K562 (cell line): ENCODE data around the gene DCAF15. TPM values are rescaled to one million over a fixed set of nuclear protein-coding genes. Genes with fewer than 3 reads are reported as not detected.

Experiments
- ATAC-seq: fragments of 200-7000 bp; cut with Tn5 transposase; 3 replicates; pipeline ENCODE4 v1.9.1; 2020; ENCODE audit warnings: moderate library complexity
- BruUV-seq: library from RNA; stranded (reverse); fragments of 400-500 nt; replicated peaks from 2 replicates; lab custom pipeline; 2021; lab: Mats Ljungman, UMichigan
- CTCF ChIA-PET: fragments of 300-600 bp; formaldehyde crosslinking; extraction: SDS; loops from one replicate; lab custom pipeline; 2021; ENCODE audit warnings: low intra/inter-chr PET ratio; lab: Yijun Ruan, JAX
- POLR2A ChIA-PET: fragments of 300-600, 350-650 bp; sonication (Branson Sonifier 250); formaldehyde crosslinking; extraction: SDS; loops from one replicate; lab custom pipeline; 2021; ENCODE audit warnings: antibody characterized with exemption, inconsistent platforms; lab: Yijun Ruan, JAX
- DNase-seq, 4 experiments: peaks; one replicate each; pipeline versions ENCODE4 v3.0.0 to v3.0.0-alpha.2; 2011 to 2018; ENCODE audit warnings: low spot score in 3 of 4, mixed read lengths in 3 of 4; ENCODE audit errors: extremely low read depth in 1 of 4
- FAIRE-seq: peaks from 2 replicates; lab custom pipeline; 2011; peaks lifted over from hg19 to GRCh38; lab: Jason Lieb, UNC
- H2AFZ ChIP-seq: 2 replicates; pipeline ENCODE4 v1.6.0; 2011; ENCODE audit warnings: low read depth, low read length, control low read depth, inconsistent platforms
- H3K27ac ChIP-seq: fragments of 200-600 bp; 3 replicates; pipeline ENCODE4 v1.8.0; 2011; ENCODE audit warnings: low read depth, mild to moderate bottlenecking, control low read depth, inconsistent platforms, low read length, moderate library complexity, mixed read lengths; ENCODE audit errors: extremely low read depth
- H3K27me3 ChIP-seq, 2 experiments: fragments of 300-600 bp in 1 of 2; 2 replicates in 1 of 2; 3 replicates in 1 of 2; pipeline versions ENCODE4 v1.6.0 to v1.8.0; 2011; ENCODE audit warnings: inconsistent platforms in 2 of 2, low read length in 2 of 2, mild to moderate bottlenecking in 1 of 2, mixed read lengths in 1 of 2, moderate library complexity in 1 of 2; ENCODE audit not compliant: control insufficient read depth in 2 of 2, insufficient read depth in 2 of 2
- H3K36me3 ChIP-seq: fragments of 300-600 bp; 3 replicates; pipeline ENCODE4 v1.8.0; 2011; ENCODE audit warnings: mild to moderate bottlenecking, low read length, inconsistent platforms; ENCODE audit not compliant: control insufficient read depth, insufficient read depth
- H3K4me1 ChIP-seq, 2 experiments: fragments of 200-600 bp in 1 of 2; replicated peaks in 1 of 2; 2 replicates in 1 of 2; 3 replicates in 1 of 2; pipeline versions ENCODE4 v1.5.1 to v1.8.0; 2011; ENCODE audit warnings: inconsistent platforms in 2 of 2, low read length in 2 of 2, mild to moderate bottlenecking in 1 of 2, mixed read lengths in 1 of 2, moderate library complexity in 1 of 2; ENCODE audit not compliant: control insufficient read depth in 2 of 2, insufficient read depth in 2 of 2
- H3K4me2 ChIP-seq: 2 replicates; pipeline ENCODE4 v1.6.1; 2011; ENCODE audit warnings: low read length, control low read depth, inconsistent platforms, mixed read lengths; ENCODE audit not compliant: insufficient read depth
- H3K4me3 ChIP-seq: fragments of 200-600 bp; sonication (generic), shearing (Covaris generic); 2 replicates; pipeline ENCODE4 v1.5.1; 2016; ENCODE audit warnings: control low read depth, inconsistent platforms
- H3K79me2 ChIP-seq: fragments of 200-600 bp; 3 replicates; pipeline ENCODE4 v1.8.0; 2011; ENCODE audit warnings: low read length, inconsistent platforms; ENCODE audit not compliant: control insufficient read depth, insufficient read depth
- H3K9ac ChIP-seq, 2 experiments: 2 replicates each; pipeline versions ENCODE4 v1.6.0 to v1.6.1; 2011; ENCODE audit warnings: low read depth in 2 of 2, low read length in 2 of 2, control low read depth in 1 of 2, inconsistent platforms in 1 of 2, mild to moderate bottlenecking in 1 of 2, mixed read lengths in 1 of 2; ENCODE audit not compliant: insufficient read depth in 1 of 2
- H3K9me1 ChIP-seq: one replicate; pipeline ENCODE4 v1.6.0; 2011; ENCODE audit warnings: inconsistent platforms, mild to moderate bottlenecking, low read length, moderate library complexity; ENCODE audit not compliant: control insufficient read depth, insufficient read depth
- H3K9me3 ChIP-seq: replicated peaks from 2 replicates; pipeline ENCODE4 v1.5.1; 2011; ENCODE audit warnings: low read depth, low read length, inconsistent platforms; ENCODE audit not compliant: control insufficient read depth, insufficient read depth
- H4K20me1 ChIP-seq: replicated peaks from 2 replicates; pipeline ENCODE4 v1.6.1; 2011; ENCODE audit warnings: low read length, inconsistent platforms, mixed read lengths; ENCODE audit not compliant: control insufficient read depth, insufficient read depth
- FOXA3 ChIP-seq, 2 experiments: fragments of 450-650 bp in 1 of 2; sonication (generic) in 1 of 2; formaldehyde crosslinking; IDR thresholded peaks in 1 of 2; conservative IDR thresholded peaks in 1 of 2; 2 replicates each; pipeline versions ENCODE4 v1.4.0 to v1.8.0; 2020 to 2022; ENCODE audit warnings: mild to moderate bottlenecking in 2 of 2, missing genetic modification reagents in 1 of 2
- HNRNPUL1 ChIP-seq: fragments of 200-400 bp; formaldehyde crosslinking; IDR thresholded peaks from 2 replicates; pipeline ENCODE4 v1.6.1; 2017; ENCODE audit warnings: low read length
- RAD51 ChIP-seq: fragments of 450-650 bp; IDR thresholded peaks from 2 replicates; pipeline ENCODE4 v1.7.1; 2016; ENCODE audit warnings: low read depth, mild to moderate bottlenecking, borderline replicate concordance
- RBM25 ChIP-seq: fragments of 200-400 bp; formaldehyde crosslinking; IDR thresholded peaks from 2 replicates; pipeline ENCODE4 v1.6.1; 2018; ENCODE audit warnings: low read length, low read depth, moderate library complexity; ENCODE audit not compliant: severe bottlenecking
- TBP ChIP-seq: optimal IDR thresholded peaks from 2 replicates; pipeline ENCODE3; 2011; ENCODE audit warnings: low read depth, low read length, improper control_type of control experiment
- WGBS: fragments of 100-300 bp; shearing (Covaris generic); methylation state at CpG from one replicate; pipeline ENCODE4 v1.1.6; 2016; ENCODE audit warnings: low coverage, mixed read lengths; ENCODE audit not compliant: insufficient coverage; ENCODE audit errors: missing lambda C conversion rate; 5-methylcytosine and 5-hydroxymethylcytosine counted together
- in situ Hi-C: fragments of 300-500 bp; cut with MboI; formaldehyde crosslinking; loops from 4 replicates; pipeline ENCODE4 v1.15.0; 2018; ENCODE audit warnings: inconsistent platforms, mixed read lengths
- intact Hi-C: fragments of 100-400 bp; cut with micrococcal nuclease; formaldehyde crosslinking; loops from 2 replicates; pipeline ENCODE4 v1.14.2; 2022
- polyA plus RNA-seq, 8 experiments: library from polyadenylated mRNA; depleted of rRNA in 4 of 8; stranded (reverse) in 5 of 8; unstranded in 3 of 8; fragments of >200 nt; fragmentation: Nextera tagmentation in 2 of 8; fragmentation: Illumina TruSeq in 1 of 8; extraction: Ambion mirVana in 2 of 8; extraction: Trizol in 1 of 8; gene quantifications; 2 replicates each; pipeline versions ENCODE4 v1.2.1 to v1.2.3, GENCODE V29; 2011 to 2014; ENCODE audit warnings: inconsistent platforms in 1 of 8, missing spikeins in 1 of 8
- total RNA-seq, 7 experiments: library from RNA; depleted of rRNA in 6 of 7; stranded (reverse); fragments of >200 nt in 6 of 7; fragmentation: Illumina TruSeq in 2 of 7; extraction: Trizol in 2 of 7; gene quantifications; 2 replicates each; pipeline versions ENCODE4 v1.2.1 to v1.2.3, GENCODE V29; 2011 to 2021; ENCODE audit warnings: low replicate concordance in 1 of 7

The DCAF15 gene
- total and polyA plus RNA-seq, 9 of the 15 experiments (the other 6 are each of a cell fraction or from before 2014, with no cell fraction given): 0.17 to 68.5 (median 27.7) TPM

DNA sequence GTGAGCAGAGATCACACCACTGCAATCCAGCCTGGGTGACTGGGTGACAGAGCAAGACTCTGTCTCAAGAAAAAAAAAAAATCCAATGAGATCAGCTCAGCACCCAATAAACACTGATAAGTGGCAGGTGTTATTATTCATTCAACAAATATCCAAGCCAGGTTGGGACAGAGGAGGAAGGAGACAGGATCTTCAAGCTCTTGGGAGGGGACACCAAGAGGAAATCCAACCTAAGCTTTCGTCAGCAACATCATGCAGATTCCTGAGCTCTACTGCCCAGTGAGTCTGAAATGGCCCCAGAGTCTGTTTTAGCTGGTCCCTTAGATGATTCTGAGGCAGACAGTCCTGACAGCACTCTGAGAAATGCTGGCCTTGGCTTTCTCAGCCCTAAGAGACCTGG, 46.1 kb downstream of the DCAF15 start:
- DNase-seq: no peak
- Histone ChIP-seq H3K4me1 (peaks cover 10 to 23% of the 10 kb centered on the region in 2 experiments; a peak in 4 of 5 replicates), H3K27ac (no peak overlapping the region)
- FAIRE-seq: no peak
- TF ChIP-seq FOXA3 (CRISPR knock-in tag; conservative IDR thresholded peaks at IDR 0.05 in 1 of 2, IDR thresholded peaks at IDR 0.05 in 1 of 2): no peak
- TF ChIP-seq TBP: peak; percentile 3
- TF ChIP-seq, all 486 proteins: peak for 1
- ATAC-seq: no peak; the same call in 1 of the 3 replicates
- no TSS peak for BruUV-seq
- Histone ChIP-seq H3K4me3 (no peak overlapping the region), H3K9me1 (no peaks in the 10 kb centered on the region), H2AFZ (no peak overlapping the region), H3K9me3 (no peaks in the 10 kb centered on the region), H3K9ac (no peak overlapping the region), H3K79me2 (peaks cover 46% of the 10 kb centered on the region), H3K4me2 (no peak overlapping the region), H4K20me1 (no peaks in the 10 kb centered on the region), H3K27me3 (no peaks in the 10 kb centered on the region), H3K36me3 (peaks cover 43% of the 10 kb centered on the region; the same call in 2 of the 3 replicates)
- POLR2A ChIA-PET: interaction anchor here (0.6 to 2.3 kb wide), 5 partner anchors 8 to 40 kb away, joined by 3 to 15 read pairs (median 3); partner anchors contain the start of gene RFX1
- WGBS: 91% methylated on average over 1 of the region's 1 CpG
- CTCF ChIA-PET: no interaction called here
- in situ Hi-C loops: no loop called here
- intact Hi-C loops: no loop called here

GRCh38 chr19:13999085-13999484, 46.8 kb downstream of the DCAF15 start:
- TF ChIP-seq HNRNPUL1: no peak
- TF ChIP-seq RBM25: peak; percentile 75
- TF ChIP-seq RAD51: no peak
- TF ChIP-seq, all 486 proteins: peak for 1
- CTCF ChIA-PET: no interaction called here
- H3K36me3 ChIP-seq: peaks cover 42% of the 10 kb centered on the region; the same call in 2 of the 3 replicates
- H4K20me1 ChIP-seq: no peaks in the 10 kb centered on the region
- H3K27ac ChIP-seq: no peak overlapping the region
- peak in 1 of 4 experiments; percentile 1 for DNase-seq
- no peaks in the 10 kb centered on the region for H3K9me3 ChIP-seq
- H2AFZ ChIP-seq: no peak overlapping the region
- in situ Hi-C loops: no loop called here
- FAIRE-seq: no peak
- 87% methylated on average over 3 of the region's 3 CpGs for WGBS
- POLR2A ChIA-PET: interaction anchor here (1.3 to 2.3 kb wide), 2 partner anchors 8 to 9 kb away, joined by 3 to 15 read pairs; partner anchors contain the start of gene RFX1
- H3K4me1 ChIP-seq: peaks cover 14 to 22% of the 10 kb centered on the region in 2 experiments; a peak in 4 of 5 replicates
- ATAC-seq: no peak
- H3K4me2 ChIP-seq: no peak overlapping the region
- BruUV-seq: no TSS peak
- no peak overlapping the region for H3K9ac ChIP-seq
- H3K79me2 ChIP-seq: peaks cover 52% of the 10 kb centered on the region
- H3K4me3 ChIP-seq: no peak overlapping the region
- intact Hi-C loops: no loop called here
- no peaks in the 10 kb centered on the region for H3K9me1 ChIP-seq
- H3K27me3 ChIP-seq: no peaks in the 10 kb centered on the region
